HL-60/S4 treated with retinoic acid at 250 ng/mL for 4 days and 3 days (cell line): Measurements from ENCODE around the gene PPP1R15B.

Source experiments
- in situ Hi-C: fragments of 300-500 bp; cut with MboI; formaldehyde crosslinking; loops from 2 replicates; pipeline ENCODE4 v1.7.0; 2022; ENCODE audit warnings: low sequenced_read_pairs

PPP1R15B gene

DNA sequence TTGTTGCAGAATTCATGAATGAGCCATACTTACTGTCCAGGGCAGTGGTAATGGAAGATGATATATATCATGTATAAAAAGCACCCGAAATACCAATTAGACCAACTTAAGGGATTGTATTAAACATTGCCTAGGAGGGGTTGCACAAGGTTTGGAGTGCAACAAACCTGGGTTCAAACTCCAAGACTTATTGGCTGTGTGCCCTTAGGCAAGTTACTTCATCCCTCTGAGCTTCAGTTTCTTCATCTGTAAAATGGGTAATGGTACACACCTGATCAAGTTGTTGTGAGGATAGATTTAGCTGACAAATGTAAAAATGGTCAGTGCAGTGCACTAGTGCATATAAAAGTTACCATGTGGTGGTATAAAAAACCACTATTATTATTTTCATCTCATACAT is 9.8 kb upstream of the PPP1R15B start:
- in situ Hi-C loops = no loop called here

DNA sequence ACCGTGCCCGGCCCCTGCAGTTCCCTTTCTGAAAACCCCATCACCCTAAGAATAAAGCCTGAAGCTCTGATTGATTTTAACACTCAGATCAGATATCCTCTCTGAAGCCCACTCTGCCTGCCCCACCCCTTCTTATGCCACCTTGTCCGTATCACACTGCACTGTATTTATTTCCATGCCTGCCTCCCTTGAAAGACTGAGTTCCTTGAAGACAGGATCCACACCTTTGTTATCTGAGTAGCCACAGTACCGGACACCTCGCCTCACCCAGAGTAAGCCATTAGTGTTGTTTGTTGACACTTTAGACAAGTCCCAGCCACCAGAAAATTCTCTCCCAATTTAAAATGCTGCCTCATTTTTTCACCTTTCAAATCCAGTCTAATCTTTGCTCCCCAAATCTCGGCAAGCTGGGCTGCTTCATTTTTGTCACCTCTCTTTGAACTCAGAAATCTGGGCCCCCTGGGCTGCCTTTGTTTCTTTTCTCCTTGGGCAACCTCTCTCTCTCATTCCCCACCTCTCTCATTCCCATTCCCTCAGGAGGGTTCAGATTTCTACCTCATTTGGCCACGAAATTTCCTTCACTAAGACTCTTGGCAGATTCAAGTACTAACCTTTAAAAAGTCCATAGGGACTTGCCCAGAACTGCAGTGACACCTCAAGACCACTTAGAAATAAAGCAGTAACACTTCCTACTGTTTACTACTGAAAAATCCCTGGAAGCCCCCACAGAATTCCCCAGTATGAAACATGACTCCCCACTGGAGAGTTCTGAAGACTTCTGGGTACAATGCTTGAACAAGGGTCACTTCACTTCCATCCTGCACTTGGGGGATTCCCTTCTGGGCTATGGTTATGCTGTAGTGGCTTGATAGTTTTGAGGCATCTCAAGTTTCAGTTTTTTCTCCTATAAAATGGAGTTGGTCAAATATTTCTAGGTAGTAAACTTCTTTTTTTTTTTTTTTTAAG is 8.7 kb upstream of the PPP1R15B start:
- in situ Hi-C loops = no loop called here

DNA sequence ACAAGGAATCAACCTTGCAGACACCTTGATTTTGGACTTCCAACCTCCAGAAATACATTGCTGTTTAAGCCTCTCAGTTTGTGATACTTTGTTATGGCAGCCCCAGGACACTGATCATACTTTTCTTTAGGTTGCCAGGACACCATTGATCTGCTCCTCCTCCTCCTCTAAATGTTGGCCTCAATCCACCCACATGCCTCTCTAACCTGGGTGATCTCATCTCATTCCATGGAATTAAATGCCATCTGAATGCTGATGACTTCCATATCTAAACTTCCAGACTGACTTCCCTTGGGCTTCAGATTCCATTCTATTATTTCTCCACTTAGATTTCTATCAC is 7.4 kb upstream of the PPP1R15B start:
- in situ Hi-C loops = no loop called here

DNA sequence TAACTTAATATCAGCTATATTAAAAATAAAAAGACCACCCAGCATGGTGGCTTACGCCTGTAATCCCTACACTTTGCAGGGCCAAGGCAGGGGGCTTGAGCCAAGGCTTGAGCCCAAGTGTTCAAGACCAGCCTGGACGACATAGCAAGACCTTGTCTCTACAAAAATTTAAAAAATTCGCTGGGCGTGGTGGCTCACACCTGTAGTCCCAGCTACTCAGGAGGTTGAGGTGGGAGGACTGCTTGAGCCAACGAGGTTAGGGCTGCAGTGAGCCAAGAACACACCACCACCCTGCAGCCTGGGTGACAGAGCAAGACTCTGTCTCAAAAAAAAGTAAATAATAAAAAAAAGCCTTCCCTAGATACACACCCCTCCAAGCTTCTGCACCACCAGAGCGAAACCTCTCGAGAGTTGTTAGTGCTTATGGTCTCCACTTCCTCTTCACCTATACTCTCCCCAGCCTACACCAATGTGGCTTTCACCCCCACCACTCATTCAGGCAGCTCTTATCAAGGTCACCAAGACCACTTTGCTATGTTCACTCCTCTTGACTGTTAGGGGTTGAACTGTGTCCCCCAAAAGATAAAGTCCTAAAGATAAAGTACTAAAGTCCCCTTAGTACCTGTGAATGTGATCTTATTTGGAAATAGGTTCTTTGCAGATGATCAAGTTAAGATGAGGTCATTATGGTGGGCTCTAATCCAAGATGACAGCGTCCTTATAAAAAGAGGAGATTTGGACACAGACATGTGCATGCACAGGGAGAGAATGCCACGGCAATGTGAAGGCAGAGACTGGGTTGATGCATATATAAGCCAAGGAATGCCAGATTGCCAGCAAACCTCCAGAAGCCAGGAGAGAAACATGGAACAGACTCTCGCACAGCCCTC is 6.8 kb upstream of the PPP1R15B start:
- in situ Hi-C loops = no loop called here

DNA sequence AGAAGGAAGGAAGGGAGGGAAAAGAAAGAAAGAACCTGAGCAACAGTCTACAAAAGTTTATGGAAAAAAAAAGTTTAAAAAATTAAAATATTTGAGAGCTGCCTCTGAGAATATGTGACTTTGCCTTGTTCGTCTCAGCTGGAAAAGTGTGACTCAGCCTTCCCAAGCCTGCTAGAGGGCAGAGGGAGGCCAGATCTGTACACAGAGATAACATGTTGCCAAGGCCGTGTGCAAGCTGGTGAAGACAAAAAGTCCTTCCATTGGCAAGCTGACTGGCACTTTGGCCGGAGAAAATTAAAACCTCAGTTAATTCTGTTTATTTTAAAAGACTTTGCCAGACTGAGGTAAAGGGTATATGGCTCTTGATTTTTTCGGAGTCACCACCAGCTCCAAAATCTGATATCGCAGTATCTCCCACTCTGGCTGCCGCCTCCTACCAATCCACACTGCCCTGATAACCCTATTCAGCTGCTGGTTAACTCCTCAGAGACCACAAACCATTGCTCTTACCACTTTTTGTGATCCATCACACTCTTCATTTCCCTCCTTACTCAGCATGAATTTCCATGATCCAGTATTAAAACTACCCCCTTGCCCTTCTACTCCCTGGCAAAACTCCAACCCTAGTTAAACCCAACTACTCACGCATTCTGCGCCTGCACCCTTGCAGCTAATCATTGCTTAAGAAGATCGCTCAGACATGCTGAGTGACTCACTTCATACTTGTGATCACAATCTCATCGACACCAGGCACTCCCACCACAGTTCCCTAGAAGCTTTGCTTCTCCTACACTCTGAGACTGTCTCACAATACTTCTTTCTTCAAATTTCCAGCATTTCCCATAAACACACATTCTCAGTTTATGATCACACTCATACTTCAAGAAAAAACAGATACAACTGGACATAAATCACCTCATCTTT is 5.7 kb upstream of the PPP1R15B start:
- in situ Hi-C loops = no loop called here

DNA sequence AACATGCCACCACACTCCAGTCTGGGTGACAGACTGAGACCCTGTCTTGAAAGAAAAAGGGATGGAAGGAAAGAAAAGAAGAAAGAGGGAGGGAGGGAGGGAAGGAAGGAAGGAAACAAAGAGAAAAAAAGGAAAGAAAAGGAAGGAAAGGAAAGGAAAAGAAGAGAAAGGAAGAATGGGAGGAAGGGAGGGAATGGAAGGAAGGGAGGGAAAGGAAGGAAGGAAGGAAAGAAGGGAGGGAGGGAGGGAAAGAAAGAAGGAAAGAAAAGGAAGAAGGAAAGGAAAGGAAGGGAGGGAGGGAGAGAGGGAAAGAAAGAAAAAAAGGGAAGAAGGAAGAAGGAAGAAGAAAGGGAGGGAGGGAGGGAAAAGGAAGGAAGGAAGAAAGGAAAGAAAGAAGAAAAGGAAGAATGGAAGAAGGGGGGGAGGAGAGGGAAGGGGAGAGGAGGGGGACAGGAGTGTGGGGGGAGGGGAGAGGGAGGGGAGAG is 5.0 kb upstream of the PPP1R15B start:
- in situ Hi-C loops = no loop called here

DNA sequence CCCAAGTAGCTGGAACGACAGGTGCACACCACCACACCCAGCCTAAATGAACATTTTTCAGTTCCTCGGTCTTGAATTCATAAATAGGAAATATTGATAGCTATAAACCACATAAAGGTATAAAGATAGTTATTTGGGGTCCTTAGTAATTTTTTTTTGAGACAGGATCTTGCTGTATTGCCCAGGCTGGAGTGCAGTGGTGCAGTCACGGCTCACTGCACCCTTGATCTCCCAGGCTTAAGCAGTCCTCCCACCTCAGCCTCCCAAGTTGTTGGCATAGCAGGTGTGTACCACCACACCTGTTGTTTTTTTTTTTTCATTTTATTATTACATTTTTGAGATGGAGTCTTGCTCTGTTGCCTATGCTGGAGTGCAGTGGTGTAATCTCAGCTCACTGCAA is 3.7 kb upstream of the PPP1R15B start:
- in situ Hi-C loops = no loop called here

DNA sequence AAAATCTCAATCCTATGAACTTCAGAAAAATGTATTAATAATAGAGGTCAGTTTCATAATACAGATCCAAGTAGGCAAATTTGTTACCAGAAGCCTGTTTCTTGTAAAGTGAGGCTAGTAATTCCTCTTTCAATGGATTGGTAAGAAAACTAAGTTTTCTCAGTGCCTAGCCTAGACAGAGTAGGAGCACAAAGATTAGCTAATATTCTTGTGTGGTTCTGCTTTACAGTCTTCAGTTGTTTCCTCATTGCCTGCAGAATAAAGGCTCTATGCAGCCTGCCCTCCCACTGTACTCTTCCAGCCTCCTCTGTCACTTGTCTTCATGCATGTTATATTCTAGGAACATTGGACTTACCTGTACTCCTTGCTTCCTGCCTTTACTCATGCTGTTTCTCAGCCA is 2.4 kb upstream of the PPP1R15B start:
- in situ Hi-C loops = no loop called here

DNA sequence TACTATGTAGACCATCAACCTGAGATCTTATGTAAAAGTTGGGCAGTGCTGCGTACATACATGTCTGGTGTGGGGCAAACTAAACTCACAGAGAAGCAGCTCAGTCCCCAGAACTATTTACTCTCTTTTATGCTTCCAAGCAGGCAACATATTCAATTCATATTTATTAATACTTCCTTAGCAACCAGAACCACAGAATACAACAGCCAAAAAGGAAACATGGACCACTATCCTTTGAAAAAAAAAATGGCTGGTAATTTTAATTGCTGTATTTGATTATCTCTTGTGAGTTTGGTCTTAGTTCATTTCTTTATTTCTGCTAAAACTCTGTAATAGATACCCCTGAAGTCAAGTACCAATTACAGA is 1.5 kb upstream of the PPP1R15B start:
- in situ Hi-C loops = no loop called here

DNA sequence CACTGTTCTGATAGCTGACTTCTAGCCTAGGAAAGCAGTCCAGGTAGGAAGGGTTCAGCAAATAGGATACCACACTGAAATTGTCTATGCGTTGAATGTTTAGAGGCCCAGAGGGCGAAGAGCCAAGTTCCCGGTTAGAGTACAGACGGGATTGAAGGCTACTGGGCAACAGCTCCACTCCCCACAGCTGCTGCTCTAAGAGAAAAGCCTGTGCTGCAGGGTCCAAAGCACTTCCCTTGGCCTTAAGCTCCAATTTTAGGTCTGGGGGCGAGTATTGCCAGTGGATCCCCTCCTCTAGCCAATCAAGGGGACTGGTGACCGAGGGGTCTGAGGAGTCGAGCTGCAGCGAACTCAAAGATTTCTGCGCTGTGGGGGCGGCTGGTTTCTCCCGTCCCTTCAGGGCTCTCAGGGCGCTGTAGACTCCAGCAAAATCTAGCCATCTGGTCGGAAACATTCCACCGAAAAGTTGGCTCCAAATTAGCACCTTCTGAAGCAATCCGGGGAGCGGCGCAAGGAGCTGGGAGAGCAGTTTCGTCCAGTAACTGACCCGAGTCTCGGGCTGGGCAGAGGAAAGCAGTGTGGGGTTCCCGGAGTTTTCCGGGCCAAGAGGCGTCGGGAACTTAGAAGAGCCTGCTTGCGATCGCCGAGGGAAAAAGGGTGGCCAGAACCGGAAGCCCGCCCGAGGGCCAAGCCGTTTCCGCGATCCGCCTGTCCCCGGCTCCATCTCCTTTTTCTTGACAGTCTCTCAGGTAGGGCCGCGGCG is 748 bp downstream of the PPP1R15B start:
- in situ Hi-C loops = no loop called here

DNA sequence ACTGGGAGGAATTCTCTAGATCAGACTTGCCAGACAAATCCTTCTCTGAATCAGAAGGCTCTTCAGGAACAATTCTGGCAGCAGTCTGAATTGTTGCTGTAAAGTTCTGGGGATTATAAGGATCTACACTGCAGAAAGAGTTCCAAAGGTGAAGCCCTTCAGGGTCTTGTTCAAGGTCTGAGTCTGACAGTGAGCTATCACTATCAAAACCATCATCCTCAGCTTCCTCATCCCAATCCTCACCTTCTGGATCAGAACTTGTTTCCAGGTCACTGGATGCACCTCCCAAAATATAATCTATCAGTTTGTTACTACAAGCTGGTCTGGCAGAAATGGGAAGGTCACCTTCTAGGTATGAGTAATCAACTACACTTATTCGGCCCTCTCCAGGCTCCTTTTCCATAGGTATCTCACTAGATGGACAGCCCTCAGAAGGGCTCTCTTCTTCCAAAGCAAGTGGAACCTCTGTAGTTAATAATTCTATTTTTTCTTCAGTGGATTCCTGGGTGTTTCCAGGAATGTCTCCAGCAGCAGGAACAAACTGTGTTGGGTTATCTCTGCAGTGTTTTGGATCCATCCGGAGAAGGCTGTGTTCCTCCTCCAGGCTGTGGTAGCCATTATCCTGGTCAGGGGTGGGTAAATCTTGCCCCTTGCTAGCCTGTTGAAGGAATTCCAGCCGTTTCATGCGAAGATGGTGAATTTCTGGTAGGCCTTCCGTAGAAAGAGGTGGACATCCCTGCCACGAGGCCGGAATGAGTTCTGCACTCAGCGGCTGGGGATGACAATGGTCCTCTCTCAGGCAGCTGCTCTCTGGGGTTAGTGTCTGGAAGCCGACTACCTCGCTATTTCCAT is 1.6 kb downstream of the PPP1R15B start:
- in situ Hi-C loops = no loop called here

DNA sequence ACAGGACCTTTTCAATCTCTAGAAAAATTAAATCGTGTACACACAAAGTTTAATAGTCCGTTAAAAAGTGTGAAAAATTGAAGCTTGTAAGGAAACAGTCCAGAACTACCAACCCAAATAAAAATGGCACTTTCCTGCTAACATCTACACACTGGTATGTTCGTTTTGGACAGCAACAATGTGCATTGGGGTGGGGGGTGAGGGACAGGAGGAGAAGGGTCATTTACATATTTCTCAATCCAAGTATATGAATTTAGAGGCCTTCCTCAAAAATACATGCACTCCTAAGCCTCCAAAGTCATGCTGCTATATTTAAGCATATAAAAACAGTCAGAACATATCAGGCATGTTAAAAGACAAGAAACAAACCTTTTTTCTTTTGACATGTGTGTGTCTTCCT is 2.5 kb downstream of the PPP1R15B start:
- in situ Hi-C loops = no loop called here

DNA sequence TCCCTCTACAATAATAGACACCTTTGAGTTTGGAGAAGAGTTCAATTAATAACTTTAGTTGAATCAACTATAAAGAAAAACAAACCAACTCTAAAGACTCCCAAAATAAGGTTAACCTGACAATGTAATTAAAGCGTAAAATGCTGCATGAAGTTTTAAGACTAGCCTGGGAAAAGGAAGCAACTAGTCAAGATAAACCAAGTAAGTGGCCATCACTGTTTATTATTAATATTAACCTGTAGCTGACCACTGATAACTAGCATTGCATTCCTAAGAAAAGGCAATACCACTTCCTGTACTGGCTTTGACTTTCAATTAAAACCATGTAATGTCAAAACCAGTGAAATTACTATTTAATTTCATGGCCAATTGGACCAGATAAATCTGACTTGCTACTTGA is 3.0 kb downstream of the PPP1R15B start:
- in situ Hi-C loops = no loop called here

DNA sequence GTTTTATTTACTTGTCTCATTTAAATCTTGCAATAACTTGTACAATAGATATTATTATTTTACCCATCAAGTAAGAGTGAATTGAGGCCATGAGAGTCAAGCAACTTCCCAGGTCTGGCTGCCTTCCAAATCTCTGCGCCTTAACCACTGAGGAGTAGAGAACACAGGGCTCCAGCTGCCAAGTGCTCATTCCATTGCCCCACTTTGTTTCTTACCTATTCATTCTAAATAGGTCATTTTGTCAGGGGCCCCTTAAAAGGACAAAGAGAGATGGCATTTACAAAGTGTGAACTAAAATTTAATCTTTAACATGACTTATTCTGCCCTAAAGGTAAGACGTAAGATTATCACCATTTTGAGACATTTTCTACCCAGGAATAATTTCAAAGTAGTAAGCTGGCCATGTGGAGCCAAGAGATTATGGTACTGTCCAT is 3.5 kb downstream of the PPP1R15B start:
- in situ Hi-C loops = no loop called here

DNA sequence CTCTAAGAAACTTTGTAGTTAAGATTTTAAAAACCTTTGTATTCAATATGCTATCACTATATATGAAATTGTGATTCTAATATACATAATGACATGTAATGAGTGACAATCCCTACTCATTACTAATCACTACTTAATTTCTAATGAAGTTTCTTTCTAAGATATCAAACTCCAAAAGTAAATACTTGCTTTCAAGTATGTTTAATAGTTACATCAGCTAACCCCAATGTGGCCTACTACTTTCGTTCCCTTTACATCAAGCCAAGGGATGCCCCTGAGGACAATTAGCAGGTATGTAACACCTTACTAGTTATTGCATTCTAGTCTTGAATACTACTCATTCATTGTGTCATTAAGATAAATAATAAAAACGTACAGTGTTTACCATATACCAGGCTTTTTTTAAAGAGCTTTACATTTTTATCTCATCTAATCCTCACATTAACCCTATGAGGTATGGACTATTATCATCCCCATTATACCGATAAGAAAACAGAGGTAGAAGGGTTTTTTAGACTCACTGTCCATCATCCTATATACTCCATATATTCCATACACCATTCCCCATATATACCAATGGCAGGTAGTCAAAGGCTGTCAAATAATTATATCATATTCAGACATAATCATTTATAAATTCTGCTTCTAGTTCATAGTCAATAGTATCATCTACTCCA is 4.2 kb downstream of the PPP1R15B start:
- in situ Hi-C loops = no loop called here

DNA sequence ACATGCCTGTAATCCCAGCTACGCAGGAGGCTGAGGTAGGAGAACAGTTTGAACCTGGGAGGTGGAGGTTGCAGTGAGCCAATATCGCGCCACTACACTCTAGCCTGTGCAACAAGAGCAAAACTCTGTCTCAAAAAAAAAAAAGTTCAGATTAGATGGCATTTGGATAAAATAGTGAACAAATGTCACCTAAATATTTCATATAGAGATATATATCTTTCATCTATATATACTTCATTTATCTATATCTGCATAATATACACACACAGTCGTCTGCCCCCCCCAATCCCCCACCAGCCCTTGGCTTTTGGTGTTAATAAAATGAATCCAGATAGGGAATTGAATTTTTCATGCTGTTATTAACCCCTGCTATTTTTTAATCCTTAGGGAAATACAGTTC is 5.0 kb downstream of the PPP1R15B start:
- in situ Hi-C loops = no loop called here

DNA sequence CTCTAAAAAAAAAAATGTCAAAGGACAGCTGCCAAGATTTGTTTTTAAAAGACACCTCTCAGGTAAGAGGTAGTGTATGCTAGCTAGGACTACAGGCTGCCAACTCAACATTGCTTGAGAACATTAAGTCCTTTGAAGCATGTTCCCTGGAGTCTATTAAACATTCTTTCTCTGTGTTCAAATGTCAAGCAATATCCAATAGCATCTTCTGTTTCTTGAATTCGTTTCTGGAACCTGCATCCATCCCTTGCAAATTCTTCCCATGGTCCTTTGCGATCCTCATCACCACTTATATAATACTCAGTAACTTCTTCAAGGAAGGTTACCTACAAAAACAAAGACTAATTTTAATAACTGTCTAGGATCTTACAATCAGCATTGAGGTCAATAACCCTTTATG is 5.6 kb downstream of the PPP1R15B start:
- in situ Hi-C loops = no loop called here

DNA sequence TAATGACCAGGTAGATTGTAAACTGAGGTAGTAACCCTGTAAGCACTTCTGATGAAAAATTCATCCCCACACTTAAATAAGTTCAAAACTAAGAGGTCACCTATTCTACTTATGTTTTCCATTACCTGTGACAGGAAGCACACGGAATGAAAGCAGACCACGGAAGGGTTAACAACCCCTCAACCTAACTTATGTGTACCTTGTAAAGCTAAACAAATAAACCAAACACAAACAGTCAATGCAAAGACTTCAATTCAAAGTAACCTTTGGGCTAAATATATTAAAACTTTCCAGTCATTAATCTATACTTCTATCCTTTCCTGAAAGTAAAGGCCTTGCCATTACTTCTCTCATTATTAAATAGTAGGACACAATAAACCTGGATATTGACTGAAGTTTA is 7.0 kb downstream of the PPP1R15B start:
- in situ Hi-C loops = no loop called here

DNA sequence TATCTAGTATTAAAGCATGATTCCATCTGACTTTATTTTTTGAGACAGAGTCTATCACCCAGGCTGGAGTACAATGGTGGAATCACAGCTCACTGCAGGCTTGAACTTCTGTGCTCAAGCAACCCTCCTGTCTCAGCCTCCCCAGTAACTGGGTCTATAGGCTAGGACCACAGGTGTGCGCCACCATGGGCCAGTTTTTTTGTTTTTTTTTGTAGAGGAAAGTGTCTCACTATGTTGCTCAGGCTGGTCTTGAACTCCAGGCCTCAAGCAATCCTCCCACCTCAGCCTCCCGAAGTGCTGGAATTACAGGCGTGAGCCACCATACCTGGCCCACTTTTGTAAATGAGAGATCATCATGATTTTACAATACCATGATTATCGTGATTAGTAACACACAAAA is 9.2 kb downstream of the PPP1R15B start:
- in situ Hi-C loops = no loop called here
